Esophagus muscularis mucosa (tissue), 4 donors: ENCODE measurements around the gene TMEM171. TPM values are rescaled to one million over a fixed set of nuclear protein-coding genes. Genes with fewer than 3 reads are reported as not detected.

Experiments
- DNase-seq: peaks from one replicate; pipeline ENCODE4 v3.0.0-alpha.2; 2017; ENCODE audit errors: extremely low spot score
- H3K27ac ChIP-seq, 4 donors: fragments of 200-600 bp; sonication (generic); replicated peaks in 1 of 4; 1 replicate in 3 of 4; 2 replicates in 1 of 4; pipeline ENCODE4 v1.5.1; 2016 to 2019; ENCODE audit warnings: mild to moderate bottlenecking in 1 of 4
- H3K27me3 ChIP-seq, 4 donors: fragments of 200-600 bp; sonication (generic); one replicate each; pipeline versions ENCODE4 v1.5.1 to v1.6.0; 2016 to 2019
- H3K36me3 ChIP-seq, 4 donors: fragments of 200-600 bp; sonication (generic); one replicate each; pipeline ENCODE4 v1.5.1; 2016 to 2019
- H3K4me1 ChIP-seq, 4 donors: fragments of 200-600 bp; sonication (generic); one replicate each; pipeline ENCODE4 v1.5.1; 2016 to 2019
- H3K4me3 ChIP-seq, 4 donors: fragments of 200-600 bp; sonication (generic); 1 replicate in 2 of 4; 2 replicates in 2 of 4; pipeline ENCODE4 v1.5.1; 2016 to 2019; ENCODE audit warnings: mild to moderate bottlenecking in 4 of 4, moderate library complexity in 1 of 4
- H3K9me3 ChIP-seq, 4 donors: fragments of 200-600 bp; sonication (generic); 1 replicate in 3 of 4; 2 replicates in 1 of 4; pipeline ENCODE4 v1.5.1; 2016 to 2019
- CTCF ChIP-seq, 3 experiments: fragments of 200-600 bp in 2 of 3; fragments of 450-650 bp in 1 of 3; sonication (generic) in 2 of 3; IDR thresholded peaks; one replicate each; pipeline ENCODE4 v1.5.1; 2017 to 2019; ENCODE audit warnings: antibody characterized with exemption in 3 of 3, mild to moderate bottlenecking in 2 of 3, moderate library complexity in 1 of 3
- EP300 ChIP-seq: sonication (generic); formaldehyde crosslinking; IDR thresholded peaks from one replicate; pipeline ENCODE4 v1.6.1; 2017; ENCODE audit warnings: antibody characterized with exemption
- POLR2A ChIP-seq: fragments of 450-650 bp; IDR thresholded peaks from one replicate; pipeline ENCODE4 v1.6.1; 2017; ENCODE audit warnings: antibody characterized with exemption, moderate library complexity, mild to moderate bottlenecking, low read depth
- POLR2AphosphoS5 ChIP-seq, 2 donors: sonication (generic); formaldehyde crosslinking; IDR thresholded peaks; one replicate each; pipeline ENCODE4 v1.6.1; 2017; ENCODE audit warnings: antibody characterized with exemption in 2 of 2
- WGBS: methylation state at CpG from one replicate; pipeline ENCODE4 v1.1.5; 2018; 5-methylcytosine and 5-hydroxymethylcytosine counted together
- intact Hi-C: fragments of 100-400 bp; cut with DNase I; formaldehyde crosslinking; loops from one replicate; pipeline ENCODE4 v1.15.1; 2023
- total RNA-seq, 4 donors: library from RNA; depleted of rRNA; stranded (reverse); fragments of >200 nt; gene quantifications; one replicate each; pipeline versions ENCODE4 v1.1.0 to v1.2.1, GENCODE V29; 2016

Gene TMEM171
- total RNA-seq, 4 donors from 2014 or later: not detected

- no peaks in the 10 kb centered on the region for H3K4me1 ChIP-seq
Observed at GRCh38 chr5:73170522-73170921, 50.1 kb downstream of the TMEM171 start.

GRCh38 chr5:73171495-73171894, 51.1 kb downstream of the TMEM171 start:
- TF ChIP-seq POLR2AphosphoS5 (IDR thresholded peaks at IDR 0.05) (no peak), POLR2A (no peak), CTCF (IDR thresholded peaks at IDR 0.05) (no peak), EP300 (no peak)
- H3K4me1 ChIP-seq: no peaks in the 10 kb centered on the region
- peaks cover 0 to 3% (median 0%) of the 10 kb centered on the region in 4 donors for H3K9me3 ChIP-seq
- no peak for DNase-seq
- no peaks in the 10 kb centered on the region for H3K36me3 ChIP-seq
- no peak overlapping the region for H3K27ac ChIP-seq
- H3K27me3 ChIP-seq: peaks cover 0 to 21% (median 0%) of the 10 kb centered on the region in 4 donors
- intact Hi-C loops: no loop called here
- H3K4me3 ChIP-seq: no peak overlapping the region

More at GRCh38 chr5:73170522-73170921, 50.1 kb downstream of the TMEM171 start:
- DNase-seq: no peak
- H3K9me3 ChIP-seq: peaks cover 0 to 3% (median 0%) of the 10 kb centered on the region in 4 donors
- intact Hi-C loops: no loop called here
- no peak overlapping the region for H3K4me3 ChIP-seq
- peaks cover 0 to 21% (median 0%) of the 10 kb centered on the region in 4 donors for H3K27me3 ChIP-seq
- no peak overlapping the region for H3K27ac ChIP-seq
- H3K36me3 ChIP-seq: no peaks in the 10 kb centered on the region
- TF ChIP-seq EP300: no peak
- no peak for TF ChIP-seq POLR2A
- peak in 1 of 3 experiments; percentile 19 for TF ChIP-seq CTCF (IDR thresholded peaks at IDR 0.05)
- TF ChIP-seq POLR2AphosphoS5 (IDR thresholded peaks at IDR 0.05): no peak

GRCh38 chr5:73172951-73173350, 52.6 kb downstream of the TMEM171 start, which contains the start of gene TMEM174:
TMEM174 (plus strand) TSS chr5:73173193; CDS start chr5:73173244, 51 bp downstream.
- H3K27me3 ChIP-seq: peaks cover 0 to 21% (median 0%) of the 10 kb centered on the region in 4 donors
- WGBS: 100% methylated on average over 5 of the region's 5 CpGs
- H3K27ac ChIP-seq: no peak within 1 kb of the TSS
- intact Hi-C loops: no loop called here
- TF ChIP-seq CTCF (IDR thresholded peaks at IDR 0.05) (no peak), POLR2AphosphoS5 (IDR thresholded peaks at IDR 0.05) (no peak), EP300 (no peak), POLR2A (no peak)
- no peak within 1 kb of the TSS for H3K4me3 ChIP-seq
- peaks cover 0 to 3% (median 0%) of the 10 kb centered on the region in 4 donors for H3K9me3 ChIP-seq
- no peaks in the 10 kb centered on the region for H3K4me1 ChIP-seq
- no peak for DNase-seq
- no peaks in the 10 kb centered on the region for H3K36me3 ChIP-seq

GRCh38 chr5:73174100-73174815, 53.9 kb downstream of the TMEM171 start:
- peaks cover 0 to 21% (median 0%) of the 10 kb centered on the region in 4 donors for H3K27me3 ChIP-seq
- H3K36me3 ChIP-seq: no peaks in the 10 kb centered on the region
- H3K27ac ChIP-seq: no peak overlapping the region
- TF ChIP-seq CTCF (IDR thresholded peaks at IDR 0.05) (no peak), POLR2AphosphoS5 (IDR thresholded peaks at IDR 0.05) (no peak), POLR2A (no peak), EP300 (no peak)
- no peak overlapping the region for H3K4me3 ChIP-seq
- intact Hi-C loops: no loop called here
- peaks cover 0 to 3% (median 0%) of the 10 kb centered on the region in 4 donors for H3K9me3 ChIP-seq
- 56% methylated on average over 7 of the region's 8 CpGs for WGBS
- DNase-seq: no peak
- no peaks in the 10 kb centered on the region for H3K4me1 ChIP-seq
